GM19328 (cell line): Measurements from ENCODE around the gene MDM4.

Source experiments
- ATAC-seq: cut with Tn5 transposase; IDR thresholded peaks from one replicate; pipeline ENCODE4 v1.9.1; 2021; ENCODE audit warnings: mild to moderate bottlenecking, moderate library complexity; ENCODE audit not compliant: unreplicated experiment

The MDM4 gene

DNA sequence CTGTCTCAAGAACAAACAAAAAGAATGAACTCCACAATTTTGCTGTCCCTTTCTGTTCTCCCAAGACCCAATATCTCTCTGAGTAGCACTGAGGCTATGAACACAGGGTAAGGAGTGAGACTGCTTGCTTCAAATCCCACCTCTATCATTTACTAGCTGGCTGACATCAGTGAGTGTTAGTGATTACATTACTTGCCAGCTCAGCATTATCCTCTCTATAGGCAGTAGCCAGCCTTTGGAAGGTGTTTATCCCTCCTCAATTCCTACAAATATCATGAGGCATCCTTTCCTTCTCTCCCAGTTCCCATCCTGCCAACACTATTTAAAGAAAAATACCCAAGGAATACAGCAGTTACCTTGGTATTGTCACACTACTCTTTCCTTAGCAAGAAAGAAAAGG is 24.6 kb upstream of the MDM4 start:
- no peak for ATAC-seq

DNA sequence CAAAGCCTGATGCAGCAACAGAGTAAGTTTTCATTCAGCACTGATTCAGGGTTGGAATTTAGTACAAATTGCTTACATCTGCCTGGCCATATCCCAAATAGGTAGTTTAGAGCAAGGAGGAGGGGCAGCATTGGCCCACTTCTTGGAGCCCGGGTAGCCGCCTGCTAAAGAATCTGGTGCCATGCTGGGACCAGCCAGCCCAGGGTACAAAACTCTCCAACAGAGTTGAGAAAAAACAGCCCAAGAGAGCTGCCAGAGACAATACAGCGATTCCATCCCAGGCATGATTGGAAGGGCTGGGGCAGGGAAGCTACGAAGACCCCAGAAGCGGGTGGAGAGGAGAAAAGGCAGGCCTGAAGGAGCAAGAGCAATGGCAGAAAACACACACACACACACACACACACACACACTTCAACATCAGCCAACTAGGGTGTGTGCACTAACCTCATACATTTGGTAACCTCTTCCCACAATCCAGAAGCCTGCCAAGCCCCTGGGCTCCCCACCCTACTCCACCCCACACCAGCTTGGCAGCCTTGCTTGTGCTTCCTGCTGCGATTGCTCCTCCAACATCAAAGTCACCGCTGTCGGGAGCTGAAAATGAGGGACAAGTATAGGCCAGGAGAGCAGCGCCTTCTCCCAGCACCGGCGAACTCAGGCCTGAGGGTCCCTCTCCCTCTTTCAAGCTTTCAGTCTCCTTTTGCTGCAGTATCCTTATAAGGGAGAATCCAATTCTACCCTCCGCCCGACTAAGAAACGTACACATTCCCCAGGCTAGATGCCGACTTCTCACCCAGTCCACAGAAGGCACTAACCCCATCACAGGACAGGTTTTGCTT is 22.8 kb upstream of the MDM4 start:
- ATAC-seq = no peak

DNA sequence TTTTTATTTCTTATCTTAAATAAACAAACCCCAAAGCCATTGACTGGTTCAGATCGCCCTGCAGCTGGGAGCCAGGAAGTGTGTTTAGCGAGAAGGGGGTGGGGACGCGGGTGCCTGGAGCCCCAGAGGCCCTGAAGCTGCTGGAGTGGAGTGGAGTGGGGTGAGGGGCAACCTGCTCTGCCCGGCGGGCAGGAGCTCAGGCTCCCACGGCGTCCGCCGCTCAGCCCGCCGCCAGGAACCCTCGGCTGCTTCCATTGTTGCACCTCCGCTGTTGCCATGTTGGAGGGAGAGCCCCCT is 22.3 kb upstream of the MDM4 start:
- ATAC-seq = peak; percentile 11

DNA sequence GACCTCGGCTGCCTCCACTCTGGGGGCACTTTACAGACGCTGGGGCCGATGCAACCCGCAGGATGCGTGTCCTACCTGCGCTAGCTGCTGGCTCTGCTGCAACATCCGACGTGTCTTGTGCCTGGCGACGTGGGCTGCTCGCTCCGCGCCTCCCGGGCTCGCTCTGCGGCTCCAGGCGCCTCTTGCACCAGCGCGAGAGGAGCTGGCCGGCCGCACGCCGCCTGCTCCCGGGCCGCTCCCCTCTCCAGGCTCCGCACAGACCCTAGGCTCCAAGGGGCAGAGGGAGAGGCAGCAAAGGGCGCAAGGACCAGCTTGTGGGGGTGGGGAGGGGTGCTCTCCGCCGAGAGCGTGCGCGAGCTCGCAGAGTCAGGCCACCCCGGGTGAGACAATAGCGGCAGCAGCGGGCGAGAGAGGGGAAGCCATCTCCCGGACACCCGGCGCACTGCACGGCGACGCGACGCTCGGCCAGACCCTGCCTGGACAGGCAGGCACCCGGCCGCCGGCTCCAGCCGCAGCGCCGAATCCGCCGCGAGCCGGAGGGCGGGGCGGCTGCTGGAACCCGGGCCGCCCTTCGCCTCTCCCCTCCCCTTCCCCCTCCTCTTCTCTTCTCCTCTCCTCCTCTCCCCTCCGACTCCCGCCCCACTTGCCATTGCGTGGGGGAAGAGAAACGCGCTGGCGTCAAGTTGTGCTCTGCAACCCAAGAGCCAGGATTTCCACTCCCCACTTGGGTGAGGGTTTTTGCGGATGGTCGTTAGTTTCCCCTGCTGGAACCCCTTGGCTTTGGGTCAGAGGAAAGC is 21.7 kb upstream of the MDM4 start, which contains the start of gene PIK3C2B:
TSS of gene PIK3C2B (minus strand) at position 525 of the 797 bp plus-strand sequence. CDS start 25,003 bp downstream, outside the sequence.
- ATAC-seq = peak; percentile 66

DNA sequence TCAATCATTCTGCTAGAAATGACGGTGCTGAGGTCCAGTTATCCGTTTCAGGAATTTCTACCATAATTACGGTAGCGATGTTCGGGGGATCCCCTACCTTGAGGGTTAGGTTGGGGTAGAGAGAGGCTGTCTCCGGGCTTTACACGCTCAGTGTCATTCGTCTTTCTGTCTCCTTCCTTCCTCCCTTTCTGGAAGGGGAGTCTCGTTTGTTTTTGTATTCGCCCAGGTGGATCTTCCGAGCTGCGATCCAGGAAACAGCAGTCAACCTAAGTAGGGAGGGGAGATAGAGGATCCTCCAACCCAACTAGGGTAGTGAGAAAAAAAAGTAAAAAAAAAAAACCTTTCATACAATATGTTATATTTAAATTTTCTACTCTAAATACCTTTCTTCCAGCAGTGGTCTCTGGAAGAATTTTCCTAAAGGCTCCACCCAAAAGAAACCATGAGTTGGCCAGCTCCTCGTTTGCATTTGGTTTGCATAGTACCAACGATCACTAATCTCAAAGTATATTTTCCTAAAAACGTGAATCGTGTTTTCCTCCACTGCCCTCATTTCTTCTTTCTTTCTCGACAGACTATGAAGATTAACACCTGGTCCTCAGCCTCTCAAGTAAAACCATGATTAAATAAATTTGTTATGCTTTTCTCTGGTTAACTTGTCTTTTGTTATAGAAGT is 21.0 kb upstream of the MDM4 start:
- peak; percentile 30 for ATAC-seq

DNA sequence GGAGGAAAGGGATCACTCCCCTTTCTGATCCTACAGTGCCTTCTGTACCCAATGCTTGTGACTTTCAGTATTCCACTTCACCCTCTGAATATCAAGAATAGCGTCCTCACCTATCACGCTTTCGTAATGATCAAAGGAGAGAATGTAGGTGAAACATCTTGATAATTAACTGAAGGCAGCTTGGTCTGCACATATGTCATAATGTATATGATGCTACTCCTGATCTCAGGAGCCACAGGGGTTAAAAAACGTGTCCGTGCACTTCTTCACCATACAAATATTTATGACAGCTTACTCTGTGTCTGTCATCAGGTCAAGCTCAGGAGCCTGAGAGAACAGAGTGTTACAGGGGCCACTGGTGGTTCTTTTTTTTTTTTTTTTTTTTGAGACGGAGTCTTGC is 20.4 kb upstream of the MDM4 start:
- no peak for ATAC-seq

DNA sequence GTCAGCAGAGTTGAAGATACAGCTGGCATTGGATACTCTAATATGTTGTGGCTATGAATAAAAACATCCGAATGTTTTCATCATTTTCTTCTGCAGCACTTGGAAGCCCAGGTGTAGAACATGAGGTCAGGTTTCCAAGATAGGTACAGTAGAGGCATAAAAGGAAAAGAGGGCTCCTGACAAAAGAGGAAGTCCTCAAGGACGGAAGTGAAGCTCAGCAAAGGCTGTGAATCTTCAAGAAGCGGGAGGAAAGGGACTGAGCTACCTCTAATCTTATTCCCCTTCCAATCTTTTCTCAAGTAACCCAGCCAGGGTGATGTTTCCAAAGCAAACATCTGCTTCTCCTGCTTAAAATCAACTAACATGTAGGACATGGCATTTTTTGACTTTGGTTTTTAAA is 17.2 kb upstream of the MDM4 start:
- ATAC-seq = no peak

DNA sequence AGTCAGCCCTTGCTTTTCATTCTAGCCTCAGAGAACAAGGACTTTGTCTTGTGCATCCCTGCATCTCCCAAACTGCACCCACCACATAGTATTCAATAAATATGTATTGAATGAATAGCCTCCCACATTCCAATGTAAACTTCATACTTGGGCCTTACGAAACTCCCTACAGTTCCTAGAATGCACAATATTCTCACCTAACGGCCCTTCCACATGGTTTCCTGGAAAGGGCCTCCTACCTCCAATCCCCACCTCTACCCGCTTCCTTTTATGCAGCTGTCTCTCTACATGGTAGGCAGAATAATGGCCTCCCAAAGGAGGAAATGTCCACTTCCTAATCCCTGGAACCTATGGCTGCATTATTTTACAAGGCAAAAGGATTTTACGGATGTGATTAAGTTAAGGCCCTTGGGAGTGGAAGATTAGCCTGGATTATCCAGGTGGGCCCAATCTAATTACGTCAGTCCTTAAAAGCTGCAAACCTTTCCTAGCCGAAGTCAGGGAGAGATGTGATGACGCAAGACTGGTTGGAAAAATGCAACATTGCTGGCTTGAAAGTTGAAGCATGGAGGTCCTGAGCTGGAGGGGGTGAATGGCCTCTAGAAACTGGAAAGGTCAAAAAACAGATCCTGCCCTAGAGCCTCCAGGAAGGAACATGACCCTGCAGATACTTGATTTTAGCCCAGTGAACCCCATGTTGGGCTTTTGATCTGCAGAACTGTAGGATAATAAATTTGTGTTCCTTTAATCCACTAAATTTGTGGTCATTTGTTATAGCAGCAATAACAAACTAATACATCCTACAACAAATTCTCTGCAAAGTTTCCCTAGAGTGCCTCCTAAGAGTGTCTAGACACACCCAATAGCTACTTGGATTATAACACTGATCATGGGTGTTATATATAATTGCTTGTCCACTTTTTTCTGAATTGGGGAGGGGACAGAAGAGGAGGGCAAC is 16.4 kb upstream of the MDM4 start:
- no peak for ATAC-seq

DNA sequence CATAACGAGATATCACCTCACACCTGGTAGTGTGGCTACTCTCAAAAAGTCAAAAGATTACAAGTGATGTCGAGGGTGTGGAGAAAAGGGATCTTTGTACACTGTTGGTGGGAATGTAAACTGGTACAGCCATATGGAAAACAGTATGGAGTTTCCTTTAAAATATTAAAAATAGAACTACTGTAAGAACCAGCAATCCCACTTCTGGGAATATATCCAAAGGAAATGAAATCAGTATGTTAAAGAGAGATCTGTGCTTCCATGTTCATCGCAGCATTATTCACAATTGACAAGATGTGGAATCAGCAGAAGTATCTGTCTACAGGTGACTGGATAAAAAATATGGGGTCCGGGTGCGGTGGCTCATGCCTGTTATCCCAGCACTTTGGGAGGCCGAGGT is 14.0 kb upstream of the MDM4 start:
- no peak for ATAC-seq

DNA sequence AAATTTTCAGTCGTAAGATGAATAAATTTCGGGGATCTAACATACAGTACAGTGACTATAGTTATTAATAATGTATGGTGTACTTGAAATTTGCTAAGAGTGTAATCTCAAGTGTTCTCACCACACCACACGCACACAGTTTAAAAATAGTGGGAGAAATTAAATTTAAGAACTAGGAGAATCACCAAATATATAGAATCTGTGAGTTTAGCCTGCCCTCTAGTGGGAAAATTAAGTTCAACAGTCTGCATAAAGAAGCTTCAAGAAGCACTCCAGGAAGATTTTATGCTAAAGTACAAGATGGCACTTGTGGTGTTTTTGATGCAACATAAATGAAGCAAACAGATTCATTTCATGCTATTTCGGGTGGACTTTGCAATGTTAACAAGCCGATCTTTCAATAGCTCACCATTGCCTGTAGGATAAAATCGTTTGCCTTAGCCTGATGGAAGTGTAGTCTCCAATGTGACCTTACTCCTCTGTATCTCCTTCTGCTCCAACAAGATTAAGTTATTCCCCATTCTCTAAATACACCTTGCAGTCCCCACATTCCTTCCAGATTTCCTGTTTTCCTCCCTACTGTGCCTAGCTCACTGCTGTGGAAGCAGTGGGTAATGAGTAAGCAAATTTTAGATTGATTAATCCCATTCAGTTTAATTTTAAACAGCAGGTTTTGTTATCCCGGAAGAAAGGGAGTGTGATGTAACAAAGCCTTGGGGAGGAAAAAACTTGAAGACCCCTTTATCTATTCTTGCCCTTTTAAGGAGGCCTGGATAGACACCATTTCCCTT is 12.9 kb upstream of the MDM4 start:
- ATAC-seq = no peak

DNA sequence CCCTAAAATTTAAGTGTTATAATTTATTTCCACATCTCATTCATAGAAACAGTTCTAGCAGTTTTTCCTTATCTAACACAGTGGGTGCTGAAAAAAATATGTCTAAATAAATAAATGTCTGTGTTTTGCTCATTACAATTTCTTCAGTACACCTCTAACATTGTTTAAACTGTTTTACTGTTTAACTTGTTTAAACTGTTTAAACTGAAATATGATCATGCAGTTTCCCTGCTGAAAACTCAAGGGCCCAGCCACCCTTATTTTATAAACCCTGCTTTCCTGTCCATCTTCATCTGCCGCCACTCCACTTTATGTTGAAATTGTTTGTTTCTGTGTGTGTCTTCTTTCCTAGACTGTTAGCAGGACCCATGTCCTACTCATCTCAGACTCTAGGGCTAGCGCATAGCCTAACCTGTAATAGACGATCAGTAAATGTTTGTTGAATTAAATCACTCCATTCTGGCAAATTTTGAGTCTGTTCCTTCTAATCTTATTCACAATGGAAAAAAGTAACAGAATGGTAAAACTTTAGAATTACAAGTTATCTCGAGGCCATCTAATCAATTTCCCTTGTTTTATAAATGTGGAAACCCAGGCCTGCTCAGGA is 12.2 kb upstream of the MDM4 start:
- ATAC-seq = no peak

DNA sequence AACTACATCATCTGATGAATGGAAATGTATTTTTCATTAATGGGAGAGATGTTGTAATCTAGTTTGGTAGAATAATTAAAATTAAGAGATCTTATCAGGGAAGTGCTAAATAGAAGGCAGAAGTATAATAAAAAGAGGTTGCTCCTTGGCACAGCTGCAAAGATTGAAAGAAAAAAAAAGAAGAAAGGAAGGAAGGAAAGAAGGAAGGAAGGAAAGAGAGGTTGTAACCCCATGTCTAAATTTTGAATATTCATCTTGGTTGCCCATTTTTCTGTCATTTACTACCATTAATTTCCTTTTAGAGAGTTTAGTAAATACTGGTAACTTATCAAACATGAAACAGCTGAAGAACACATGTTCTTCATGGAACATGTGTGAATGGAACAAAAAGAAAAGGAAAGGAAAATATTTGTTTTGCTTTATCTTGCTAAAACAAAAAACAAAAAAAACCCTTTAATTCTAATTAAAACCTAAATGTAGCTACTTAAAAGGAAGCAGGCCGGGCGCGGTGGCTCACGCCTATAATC is 10.5 kb upstream of the MDM4 start:
- ATAC-seq = no peak

DNA sequence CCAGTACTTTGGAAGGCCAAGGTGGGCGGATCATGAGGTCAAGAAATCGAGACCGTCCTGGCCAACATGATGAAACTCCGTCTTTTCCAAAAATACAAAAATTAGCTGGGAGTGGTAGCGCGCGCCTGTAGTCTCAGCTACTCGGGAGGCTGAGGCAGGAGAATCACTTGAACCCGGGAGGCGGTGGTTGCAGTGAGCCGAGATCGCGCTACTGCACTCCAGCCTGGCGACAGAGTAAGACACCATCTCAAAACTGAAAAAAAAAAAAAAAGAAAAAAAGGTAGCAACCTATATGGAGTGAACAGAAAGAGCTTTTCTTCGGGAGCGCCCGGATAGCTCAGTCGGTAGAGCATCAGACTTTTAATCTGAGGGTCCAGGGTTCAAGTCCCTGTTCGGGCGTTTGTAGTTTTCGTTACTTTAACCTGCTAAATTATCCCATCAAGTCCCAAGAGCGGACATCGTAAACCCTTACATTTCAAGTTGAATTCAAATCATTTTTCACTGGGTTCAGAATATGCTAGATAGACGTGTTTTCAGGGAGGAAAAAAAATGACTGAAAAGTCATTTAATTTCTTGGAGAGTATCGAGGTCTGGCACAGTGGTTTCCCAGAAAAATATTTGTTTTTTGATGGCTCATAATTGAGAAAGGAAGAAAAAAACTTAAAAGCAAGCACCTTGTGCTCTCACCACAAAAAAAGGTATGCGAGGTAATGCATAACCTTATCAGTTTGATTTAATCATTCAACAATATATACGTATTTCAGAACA is 9.8 kb upstream of the MDM4 start:
- peak; percentile 62 for ATAC-seq

DNA sequence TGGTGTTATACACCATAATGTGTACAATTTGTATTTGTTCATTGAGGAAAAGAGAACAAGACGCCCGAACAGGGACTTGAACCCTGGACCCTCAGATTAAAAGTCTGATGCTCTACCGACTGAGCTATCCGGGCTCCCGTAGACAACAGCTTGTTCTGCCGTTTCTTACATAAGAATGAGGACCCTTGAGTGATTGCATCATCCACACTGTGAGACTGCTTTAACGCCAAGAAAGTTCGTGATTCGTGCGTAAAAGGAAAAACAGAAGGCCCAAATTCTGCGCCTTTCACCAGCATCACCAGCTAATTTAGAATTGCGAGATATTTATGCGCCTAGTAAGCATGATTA is 9.3 kb upstream of the MDM4 start:
- peak; percentile 62 for ATAC-seq

DNA sequence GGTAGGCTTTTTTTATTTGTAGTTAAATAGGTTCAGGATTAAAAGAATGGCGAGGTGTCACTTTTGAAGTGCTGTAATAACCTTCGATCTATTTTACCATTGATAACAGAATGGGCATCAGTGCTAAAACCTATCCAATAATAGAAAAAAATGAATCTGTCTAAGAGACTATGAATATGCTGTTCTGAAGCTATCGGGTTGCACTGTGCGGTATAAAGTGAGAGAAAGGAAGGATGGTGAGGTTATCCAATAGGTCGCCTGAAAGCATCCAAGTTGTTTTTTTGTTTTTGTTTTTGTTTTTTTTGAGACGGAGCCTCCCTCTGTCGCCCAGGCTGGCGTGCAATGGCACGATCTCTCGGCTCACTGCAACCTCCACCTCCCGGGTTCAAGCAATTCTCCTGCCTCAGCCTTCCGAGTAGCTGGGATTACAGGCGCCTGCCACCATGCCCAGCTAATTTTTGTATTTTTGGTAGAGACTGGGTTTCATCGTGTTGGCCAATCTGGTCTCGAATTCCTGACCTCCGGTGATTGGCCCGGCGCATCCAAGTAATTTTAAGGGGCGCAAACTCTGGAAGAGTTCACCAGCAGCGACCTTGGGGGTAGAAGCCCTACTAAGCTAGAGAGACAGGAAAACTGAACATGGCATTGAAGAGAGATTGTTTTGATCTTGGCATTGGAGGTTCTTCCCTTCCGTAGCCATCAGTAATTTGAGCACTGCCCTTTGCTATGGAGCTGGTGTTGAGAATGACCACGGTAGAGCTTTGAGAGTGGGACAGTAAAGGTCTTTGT is 8.7 kb upstream of the MDM4 start:
- no peak for ATAC-seq

DNA sequence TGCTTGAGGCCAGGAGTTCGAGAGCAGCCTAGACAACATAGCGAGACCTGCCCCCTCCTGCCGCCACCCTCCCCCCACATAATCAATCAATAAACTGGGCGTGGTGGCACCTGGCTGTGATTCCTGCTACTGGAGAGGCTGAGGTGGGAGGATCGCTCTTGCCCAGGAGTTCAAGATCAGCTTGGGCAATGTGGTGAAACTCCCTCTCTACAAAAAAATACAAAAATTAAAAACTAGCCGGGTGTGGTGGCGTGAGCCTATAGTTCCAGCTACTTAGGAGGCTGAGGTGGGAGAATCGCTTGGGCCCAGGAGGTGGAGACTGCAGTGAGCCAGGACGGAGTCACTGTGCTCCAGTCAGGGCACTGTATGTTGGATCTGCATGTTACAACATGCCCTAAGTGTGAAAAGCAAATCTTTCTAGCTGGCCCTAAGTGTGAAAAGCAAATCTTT is 7.0 kb upstream of the MDM4 start:
- no peak for ATAC-seq

DNA sequence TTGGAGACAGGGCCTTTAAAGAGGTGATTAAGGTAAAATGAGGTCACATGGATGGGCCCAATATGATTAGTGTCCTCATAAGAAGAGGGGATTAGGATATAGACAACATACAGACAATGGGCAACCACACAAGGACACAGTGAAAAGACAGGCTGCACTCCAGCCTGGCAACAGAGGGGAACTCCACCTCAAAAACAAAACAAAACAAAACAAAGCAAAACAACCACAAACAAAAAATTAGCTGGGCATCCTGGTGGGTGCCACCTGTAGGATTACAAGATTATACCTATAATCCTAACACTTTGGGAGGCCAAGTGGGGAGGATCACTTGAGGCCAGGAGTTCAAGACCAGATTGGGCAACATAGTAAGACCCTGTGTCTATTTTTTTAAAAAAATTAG is 4.8 kb upstream of the MDM4 start:
- ATAC-seq = no peak
